HG03196 (cell line): ENCODE data around the gene XCL1.
"Not testable (repeated sequence)": the region's sequence is repeated elsewhere in the genome, so short reads cannot be mapped to it uniquely, and the experiment has no call there.

Source experiments
- ATAC-seq: cut with Tn5 transposase; IDR thresholded peaks from one replicate; pipeline ENCODE4 v1.9.1; 2021; ENCODE audit not compliant: unreplicated experiment

The XCL1 gene, protein sequence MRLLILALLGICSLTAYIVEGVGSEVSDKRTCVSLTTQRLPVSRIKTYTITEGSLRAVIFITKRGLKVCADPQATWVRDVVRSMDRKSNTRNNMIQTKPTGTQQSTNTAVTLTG

DNA sequence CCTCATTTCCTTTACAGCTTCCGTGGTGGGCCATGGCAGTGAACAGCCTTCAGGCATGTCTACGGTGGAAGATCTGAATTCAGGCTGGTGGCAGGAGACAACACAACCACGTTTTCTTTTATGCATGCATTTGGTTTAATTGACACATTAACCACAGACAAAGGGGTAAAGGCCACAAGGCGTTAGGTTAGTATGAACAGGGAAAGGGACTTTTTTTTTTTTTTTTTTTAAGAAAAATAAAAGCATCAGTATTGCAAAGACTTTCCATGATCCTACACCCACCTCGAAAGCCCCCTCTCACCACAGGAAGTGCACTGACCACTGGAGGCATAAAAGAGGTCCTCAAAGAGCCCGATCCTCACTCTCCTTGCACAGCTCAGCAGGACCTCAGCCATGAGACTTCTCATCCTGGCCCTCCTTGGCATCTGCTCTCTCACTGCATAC, at the start of gene XCL1:
Gene XCL1 (plus strand): TSS at position 361 of the 444 bp plus-strand sequence. CDS start 33 bp downstream, at position 394.
- ATAC-seq: not testable (repeated sequence)

DNA sequence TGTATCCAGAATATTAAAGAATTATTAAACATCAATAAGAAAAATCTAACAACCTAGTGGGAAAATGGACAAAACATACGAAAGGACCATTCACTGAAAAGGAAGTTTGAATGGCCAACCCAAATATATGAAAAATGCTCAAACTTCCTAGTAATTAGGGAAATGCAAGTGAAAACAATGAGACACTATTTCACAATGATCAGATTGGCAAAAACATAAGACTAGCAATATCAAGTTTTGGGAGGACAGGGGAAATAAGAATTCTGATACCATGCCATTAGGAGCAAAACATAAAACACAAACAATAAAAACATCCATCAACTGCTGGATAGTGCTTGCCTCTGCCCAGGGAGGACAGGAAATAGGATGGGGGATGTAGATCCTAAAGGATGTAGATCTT, 46.9 kb upstream of the XCL1 start:
- ATAC-seq: no peak

DNA sequence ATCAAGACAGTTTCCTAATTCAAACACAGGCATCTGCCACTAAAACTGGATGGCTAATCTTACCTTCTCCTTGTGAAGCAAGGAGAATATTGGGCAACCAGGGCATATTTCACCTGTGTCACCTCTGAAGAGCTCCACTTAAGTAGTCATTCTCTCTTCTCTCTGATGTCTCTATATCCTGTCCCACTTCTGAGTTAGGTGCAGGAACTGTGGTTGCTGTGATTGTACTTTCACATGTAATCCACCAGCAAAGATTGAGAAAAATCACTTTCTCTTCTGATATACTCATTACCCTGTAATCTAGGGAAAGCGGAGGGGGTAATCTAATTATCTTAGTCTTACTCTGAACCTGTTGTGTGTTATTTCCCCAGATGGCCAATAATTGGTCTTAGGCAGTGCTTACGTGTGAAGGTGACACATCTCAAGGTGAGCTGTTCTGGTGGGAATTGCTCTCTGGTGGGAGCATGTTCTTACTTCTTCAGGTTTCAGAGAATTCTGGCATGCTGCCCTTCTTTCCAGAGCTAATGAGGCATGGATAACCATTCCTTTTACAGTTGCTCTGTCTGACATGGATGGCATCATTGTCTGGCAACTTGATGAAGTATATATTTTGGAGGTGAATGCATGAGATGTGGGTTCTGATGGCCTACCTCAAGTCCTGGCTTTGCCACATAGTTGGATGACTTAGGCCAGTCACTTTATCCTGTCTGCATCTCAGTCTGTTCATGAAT, 44.6 kb upstream of the XCL1 start:
- ATAC-seq: no peak

DNA sequence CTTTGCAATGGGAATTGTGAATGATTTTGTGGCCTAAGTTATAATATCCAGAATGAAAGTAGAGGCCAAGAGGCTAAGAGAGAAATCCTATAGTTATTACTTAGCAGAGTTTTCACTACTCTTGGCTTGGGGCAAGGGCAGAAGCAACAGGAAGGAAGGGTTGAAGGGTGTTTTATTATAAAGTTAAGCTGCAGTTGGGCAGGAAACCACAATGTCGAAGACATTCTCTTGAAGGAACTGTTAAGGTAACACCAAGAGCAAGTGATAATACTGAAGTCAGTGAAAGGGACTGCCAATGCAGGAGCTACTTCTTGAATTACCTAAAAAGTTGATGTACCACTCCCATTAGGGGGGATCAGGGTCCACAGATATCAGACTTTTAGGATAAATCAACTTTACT, 40.9 kb upstream of the XCL1 start:
- ATAC-seq: no peak

DNA sequence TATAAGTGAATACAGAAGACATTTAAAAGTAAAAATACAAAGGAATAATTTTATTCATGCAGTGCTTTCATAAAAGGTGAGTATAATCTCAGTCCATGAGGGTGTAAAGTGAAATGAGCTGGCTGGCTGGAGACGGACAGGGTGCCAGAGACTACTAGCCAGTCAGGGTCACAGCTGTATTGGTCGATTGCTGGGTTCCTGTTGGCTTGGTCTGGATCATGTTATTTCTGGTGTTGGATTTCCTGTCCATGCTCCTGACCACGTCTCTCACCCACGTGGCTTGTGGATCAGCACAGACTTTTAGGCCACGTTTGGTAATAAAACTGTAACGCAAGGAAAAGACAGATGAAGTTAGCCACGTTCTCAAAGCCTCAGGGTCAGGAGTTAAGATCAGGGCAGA, 35.6 kb upstream of the XCL1 start:
- not testable (repeated sequence) for ATAC-seq

DNA sequence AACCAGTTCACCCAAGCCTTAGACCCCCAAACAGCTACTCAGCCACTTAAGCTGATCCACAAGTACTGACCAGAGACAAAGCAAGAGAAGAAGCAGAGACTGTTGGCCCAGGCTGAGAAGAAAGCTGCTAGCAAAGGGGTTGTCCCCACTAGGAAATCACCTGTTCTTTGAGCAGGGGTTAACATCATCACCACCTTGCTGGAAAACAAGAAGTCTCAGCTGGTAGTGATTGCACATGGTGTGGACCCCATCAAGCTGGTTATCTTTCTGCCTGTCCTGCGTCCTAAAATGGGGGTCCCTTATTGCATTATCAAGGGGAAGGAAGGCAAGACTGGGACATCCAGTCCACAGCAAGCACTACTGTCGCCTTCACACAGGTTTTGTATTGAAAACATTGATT, 33.4 kb upstream of the XCL1 start:
- ATAC-seq: not testable (repeated sequence)

DNA sequence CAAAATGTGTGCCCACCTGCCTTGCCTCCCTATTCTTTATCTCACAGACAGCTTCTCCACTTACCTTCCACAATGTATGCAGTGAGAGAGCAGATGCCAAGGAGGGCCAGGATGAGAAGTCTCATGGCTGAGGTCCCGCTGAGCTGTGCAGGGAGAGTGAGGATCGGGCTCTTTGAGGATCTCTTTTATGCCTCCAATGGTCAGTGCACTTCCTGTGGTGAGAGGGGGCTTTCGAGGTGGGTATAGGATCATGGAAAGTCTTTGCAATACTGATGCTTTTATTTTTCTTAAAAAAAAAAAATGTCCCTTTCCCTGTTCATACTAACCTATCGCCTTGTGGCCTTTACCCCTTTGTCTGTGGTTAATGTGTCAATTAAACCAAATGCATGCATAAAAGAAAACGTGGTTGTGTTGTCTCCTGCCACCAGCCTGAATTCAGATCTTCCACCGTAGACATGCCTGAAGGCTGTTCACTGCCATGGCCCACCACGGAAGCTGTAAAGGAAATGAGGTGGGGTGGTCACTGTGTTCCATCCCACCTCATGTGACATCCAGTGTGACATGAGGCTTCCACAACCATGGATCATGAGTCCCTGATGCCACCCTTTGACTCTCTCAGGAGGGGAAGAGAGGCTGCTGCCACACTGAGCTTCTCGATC, 32.4 kb upstream of the XCL1 start, which contains the start of gene XCL2:
Gene XCL2 (minus strand): TSS at position 158 of the 659 bp plus-strand sequence. CDS start 33 bp downstream, at position 125.
- not testable (repeated sequence) for ATAC-seq

DNA sequence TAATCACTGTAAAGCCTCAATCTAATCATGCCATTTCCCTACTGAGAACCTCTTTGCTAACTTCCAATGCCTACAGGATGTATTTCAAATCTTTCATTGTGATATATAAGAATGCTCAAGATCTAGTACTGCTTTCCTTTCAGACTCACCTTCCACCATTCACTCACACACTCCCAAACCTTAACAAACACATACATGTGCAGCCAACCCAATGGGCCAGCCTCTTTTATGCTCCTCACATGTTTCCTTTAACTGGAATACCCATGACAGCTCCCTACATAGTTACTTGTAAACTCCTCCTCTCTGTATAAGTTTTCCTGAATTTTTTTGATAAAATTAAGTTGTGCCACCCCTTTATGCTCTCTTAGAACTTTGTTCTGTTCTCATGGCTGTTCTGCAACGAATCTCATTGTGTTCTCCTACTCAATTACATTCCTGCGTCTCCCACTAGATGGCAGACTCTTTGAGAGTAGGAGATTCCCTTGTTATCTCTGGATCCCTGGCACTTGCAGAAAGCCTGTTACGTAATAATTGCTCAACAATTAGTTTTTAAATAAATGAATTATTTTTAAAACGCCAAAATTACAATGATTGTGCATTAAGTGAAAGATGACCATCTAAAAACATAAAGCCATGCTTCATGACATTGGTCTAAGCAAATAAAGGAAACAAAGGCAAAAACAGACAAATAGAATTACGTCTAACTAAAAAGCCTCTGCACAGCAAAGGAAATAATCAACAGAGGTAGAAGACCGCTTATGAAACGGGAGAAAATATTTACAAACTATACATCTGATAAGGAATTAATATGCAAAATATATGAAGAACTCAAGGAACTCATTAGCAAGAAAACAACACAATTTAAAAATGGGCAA, 30.5 kb upstream of the XCL1 start:
- ATAC-seq: not testable (repeated sequence)

DNA sequence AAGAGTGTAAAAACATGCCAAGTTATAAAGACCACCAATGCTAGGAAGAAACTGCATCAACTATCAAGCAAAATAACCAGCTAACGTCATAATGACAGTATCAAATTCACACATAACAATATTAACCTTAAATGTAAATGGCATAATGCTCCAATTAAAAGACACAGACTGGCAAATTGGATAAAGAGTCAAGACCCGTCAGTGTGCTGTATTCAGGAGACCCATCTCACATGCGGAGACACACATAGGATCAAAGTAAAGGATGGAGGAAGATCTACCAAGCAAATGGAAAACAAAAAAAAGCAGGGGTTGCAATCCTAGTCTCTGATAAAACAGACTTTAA, 29.9 kb upstream of the XCL1 start:
- not testable (repeated sequence) for ATAC-seq

DNA sequence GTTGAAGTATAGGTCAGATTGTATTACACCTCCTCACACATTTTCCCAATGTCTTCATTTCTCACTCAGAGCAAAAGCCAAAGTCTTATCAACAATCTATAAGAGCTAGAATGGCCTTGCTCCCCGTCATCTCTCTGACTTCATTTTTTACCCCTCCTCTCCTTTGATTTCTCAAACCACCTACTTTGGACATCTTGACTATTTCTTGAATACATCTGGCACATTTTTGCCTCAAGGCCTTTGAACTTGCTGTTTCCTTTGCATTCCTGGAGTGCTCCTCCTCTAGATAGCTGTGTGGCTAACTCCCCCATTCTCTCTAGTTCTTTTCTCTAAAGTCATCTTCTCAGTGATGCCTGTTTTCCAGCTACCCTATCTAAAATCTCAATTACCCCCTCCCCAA, 25.4 kb upstream of the XCL1 start:
- ATAC-seq: no peak

DNA sequence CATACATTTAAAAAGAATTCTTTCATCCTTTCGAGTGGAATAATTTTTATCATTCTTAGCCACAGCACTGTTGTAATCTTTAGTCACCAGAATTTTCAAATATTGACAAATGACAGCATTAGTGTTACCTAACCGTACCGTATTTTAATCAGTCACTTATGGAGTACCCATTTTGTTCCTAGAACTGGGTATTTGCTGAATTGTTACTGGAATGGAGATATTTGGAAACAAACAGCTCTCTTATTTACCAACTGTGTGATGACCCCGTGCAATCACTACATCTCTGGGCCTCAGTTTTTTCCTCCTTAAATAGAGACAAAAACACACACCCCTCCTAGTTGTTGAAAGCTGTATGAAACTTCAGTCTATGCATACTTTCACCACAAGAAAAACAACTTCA, 24.7 kb upstream of the XCL1 start:
- ATAC-seq: no peak

DNA sequence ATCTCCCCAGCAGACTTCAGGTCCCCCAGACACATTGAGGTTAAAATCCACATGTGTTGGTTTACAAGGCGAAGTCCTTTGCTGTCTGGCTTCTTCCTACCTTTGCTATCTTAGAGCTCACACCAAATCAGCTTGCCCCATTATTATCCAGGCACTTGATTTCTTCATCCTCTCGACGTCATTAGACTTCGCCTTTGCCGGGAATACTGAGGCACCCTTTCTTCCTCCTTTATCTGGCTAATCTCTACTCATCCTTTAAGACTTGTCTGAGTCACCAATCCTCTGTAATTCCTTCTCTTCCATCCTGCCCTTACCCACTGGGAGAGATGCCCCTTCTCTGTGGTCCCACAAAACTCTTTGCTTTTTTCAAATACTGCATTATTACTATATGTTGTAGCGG, 23.4 kb upstream of the XCL1 start:
- ATAC-seq: no peak

DNA sequence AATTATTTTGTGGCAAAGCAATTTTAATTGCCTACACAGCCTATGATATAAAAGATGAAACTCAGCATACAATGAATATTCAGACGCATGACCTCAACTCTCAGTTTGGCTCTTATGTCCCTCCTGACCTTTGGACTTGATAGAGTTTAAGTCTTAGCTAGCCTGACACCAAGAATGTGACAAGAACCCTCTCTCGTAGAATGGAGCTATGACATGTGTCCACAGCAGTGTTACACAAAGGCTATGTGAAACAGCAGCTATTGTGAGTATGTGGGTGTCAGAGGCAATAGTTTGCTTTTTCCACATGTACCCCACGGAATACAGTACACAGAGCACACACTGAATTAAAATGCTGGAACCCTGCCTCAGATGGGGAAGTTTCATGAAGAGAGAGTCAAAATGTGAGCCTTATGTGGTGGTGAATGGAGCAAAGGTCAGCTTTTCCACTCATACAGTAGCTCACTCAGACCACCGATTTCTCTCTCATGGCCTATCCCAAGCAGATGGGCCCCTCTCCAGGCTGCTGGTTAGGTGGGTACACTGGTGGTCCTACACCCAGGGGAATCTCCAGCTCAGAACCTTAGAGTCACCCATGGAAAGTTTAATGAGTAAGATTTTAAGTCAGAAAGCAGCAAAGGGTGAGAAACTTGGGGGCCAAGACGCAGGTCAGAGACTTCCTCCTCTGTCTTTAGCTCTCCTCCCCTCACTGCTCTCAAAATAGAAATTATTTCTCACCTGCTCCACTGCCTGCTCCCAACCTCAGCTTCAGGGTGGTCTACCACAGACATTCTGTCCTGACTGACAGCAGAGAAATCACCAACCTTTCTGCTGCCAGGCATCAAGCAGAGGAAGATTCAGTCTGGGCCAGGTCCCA, 22.5 kb upstream of the XCL1 start:
- no peak for ATAC-seq

DNA sequence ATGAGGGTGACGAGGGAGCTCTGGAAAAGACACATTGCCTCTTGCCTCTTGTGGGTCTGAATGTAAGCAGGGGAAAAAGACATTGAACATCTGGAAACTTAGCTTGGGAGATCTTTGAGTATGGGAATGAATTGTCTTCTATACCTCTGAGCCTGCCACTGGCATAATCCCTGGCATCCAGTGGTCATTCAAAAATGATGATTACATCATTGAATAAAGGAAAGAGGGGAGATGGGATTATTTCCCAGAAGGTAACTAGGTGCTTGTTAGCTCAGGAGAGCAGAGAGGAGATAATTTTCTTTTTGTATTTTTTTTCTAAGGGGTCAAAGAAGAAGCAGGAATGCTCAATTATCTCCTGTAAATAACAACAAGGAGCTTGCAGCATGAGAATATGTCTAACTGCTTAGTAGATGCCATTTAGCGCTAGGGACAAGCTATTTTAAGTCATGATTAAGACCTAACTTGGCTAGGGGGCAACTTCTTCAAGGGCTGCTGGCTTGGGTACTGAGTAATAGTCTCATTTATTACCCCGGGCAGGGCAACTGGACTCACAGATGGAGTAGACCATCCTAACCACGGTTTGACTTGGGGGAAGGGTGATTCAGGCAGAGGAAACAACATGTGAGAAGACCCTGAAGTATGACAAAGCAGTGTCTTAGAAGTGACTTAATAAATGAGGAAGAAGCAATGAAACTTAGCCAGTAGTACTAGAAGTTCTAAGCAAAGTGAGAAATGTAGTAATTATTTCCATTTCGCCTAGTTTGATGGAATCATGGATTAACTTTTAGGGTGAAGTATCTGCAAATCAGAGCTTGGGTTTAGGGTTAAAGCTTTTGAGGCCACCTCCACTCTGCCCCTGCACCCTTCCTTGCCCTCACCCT, 21.6 kb upstream of the XCL1 start:
- ATAC-seq: no peak

DNA sequence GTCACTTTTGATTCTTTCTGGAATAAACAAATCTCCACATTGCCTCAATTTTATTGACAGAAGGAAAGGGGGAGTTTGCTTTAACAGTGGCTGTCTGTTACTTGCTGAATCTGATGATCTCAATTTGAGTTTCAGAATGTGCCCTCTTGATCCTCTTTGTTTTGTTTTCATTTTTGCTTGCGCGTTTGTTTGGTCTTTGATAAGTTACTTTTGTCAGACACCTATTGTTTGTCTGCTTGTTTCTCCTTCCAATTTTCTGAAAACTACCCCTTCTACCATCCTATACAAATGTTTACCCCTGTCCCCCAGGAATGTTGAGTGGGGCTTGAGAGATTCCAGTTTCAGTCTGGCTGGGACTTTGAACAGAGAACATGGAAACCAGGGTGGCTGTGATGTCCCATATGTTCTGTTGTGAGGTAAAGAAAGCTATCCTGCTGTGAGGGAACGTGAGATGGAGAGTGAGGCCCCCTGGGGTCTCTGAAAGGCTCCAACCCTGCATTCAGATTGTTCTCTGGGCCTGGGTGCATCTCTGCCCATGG, 20.8 kb upstream of the XCL1 start:
- ATAC-seq: no peak

DNA sequence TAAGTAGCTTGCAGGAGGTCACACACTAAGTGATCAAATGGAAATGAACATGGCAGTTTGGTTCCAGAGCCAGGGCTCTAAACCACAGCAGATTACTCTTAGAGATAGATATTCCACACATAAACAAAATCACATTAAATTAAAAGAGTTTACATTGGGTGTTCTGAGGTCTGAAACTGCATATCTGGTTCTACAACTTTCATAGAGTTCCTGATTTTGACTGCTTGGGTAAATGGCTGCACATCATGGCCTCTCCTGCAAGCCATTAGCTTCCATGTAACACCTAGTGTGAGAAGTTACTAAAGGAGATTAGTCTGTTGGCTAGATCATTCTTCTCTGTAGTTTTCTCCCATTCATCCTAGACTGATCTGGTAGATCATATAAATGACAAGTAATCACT, 19.8 kb upstream of the XCL1 start:
- no peak for ATAC-seq

DNA sequence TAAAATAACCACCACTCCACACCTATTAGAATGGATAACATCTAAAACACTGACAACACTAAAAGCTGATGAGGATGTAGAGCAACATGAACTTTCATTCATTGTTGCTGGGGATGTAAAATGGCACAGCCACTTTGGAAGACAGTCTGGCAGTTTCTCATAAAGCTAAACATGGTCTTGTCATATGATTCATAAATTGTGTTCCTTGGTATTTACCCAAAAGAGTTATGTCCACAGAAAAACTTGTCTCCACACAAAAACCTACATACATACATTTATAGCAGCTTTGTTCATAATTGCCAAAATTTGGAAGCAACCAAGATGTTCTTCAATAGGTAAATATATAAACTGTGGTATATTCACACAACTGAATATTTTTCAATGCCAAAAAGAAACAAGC, 16.0 kb upstream of the XCL1 start:
- no peak for ATAC-seq

DNA sequence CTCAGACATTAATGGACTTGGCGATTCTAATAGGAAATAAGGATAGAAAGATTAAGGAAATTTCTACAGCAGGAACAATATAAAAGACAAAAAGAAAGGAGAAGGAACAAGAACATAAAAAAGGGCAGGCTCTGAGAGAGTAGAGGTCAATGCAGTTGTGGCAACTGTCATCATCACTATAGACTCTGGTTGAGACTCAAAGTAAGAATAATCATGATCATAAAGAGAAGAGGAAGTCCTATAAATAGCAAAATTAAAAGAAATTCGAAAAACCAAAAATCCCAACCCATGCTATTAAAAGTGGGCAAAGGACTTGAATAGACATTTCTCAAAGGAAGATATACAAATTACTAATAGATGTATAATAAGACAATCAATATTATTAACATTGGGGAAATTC, 14.4 kb upstream of the XCL1 start:
- no peak for ATAC-seq

DNA sequence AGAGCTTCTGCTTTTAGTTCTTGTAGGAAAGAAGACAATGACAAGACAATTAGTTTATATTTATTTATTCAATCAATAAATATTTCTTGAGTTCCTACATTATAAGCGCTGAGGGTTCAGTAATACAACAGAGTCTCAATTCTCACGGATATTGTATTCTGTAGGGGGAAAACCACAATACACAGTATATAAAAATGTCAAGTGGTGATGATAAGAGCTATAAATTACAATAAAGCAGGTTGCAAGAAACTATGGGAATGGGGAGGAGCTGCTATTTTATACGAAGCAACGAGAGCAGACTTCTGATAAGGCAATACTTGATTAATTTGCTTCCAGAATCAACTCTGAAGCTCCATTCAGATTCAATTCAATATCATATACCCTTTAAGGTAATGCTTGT, 10.6 kb upstream of the XCL1 start:
- ATAC-seq: no peak
